CD4-positive, alpha-beta T cell treated with Interleukin-6 for 4 hours (primary cell): Measurements from ENCODE around the gene GNAT1.
"Not testable (repeated sequence)": the region's sequence is repeated elsewhere in the genome, so short reads cannot be mapped to it uniquely, and the experiment has no call there.

Source experiments
- DNase-seq: peaks from one replicate; pipeline ENCODE4 v3.0.0-alpha.2; 2020; ENCODE audit warnings: mixed read lengths

Gene GNAT1

DNA sequence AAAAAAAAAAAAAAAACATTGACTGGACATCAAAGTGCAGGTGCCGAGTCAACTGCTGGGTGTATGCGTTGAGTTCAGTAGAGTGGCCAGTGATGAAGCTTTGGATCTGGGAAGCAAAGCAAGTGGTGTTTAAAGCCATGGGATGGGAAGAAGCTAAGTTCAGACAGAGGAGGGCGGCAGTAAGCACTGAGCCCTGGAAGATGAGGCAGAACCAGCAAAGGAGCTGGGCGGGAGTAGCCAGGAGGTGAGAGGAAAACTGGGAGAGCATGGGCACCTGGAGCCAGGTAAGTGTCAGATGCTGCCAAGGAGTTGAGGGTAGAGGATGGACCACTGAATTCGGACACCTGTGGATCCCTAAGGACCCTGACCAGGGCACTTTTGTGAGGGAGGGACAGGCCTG is 33.2 kb downstream of the GNAT1 start:
- DNase-seq: no peak

- DNase-seq: peak; percentile 46
Observed at GRCh38 chr3:50226888-50227389, 35.5 kb downstream of the GNAT1 start.

DNA sequence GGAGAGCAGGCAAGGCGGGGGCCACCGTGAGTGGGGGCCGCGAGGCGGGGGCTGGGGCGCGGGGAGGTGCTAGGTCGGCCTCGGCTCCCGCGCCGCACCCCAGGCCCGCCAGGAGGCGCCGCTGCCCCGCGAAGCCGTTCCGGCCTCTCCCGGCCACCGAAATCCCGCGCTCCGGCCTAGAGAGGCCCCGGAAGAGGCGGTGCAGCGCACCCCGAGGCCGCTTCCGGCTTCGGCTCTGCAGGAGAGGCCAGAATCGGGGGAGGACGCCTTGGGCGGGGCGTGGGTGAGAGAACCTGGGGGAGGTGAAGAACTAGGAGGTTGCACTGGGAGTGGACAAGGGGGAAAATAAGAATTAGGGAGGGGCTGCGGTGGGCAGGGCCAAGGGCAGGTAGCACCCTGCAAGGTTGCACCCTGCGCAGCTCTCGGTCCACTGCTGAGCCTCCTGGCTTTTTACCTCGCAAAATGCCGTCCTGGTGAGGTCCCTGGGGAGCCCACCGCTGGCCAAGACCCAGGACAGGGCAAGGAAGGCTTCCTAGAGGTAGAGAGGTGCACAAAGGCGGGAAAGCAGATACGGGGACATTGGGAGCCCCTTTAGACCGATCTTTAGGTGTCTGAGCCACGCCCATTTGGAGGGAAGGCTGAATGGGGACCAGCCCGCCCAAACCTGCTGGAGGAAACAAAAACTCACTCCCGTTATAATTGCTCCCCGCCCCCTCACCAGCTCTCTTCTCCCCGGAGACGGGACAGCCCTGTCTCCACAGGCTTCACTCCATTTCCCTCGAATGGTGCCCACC is 36.2 kb downstream of the GNAT1 start:
- peak; percentile 94 for DNase-seq

GRCh38 chr3:50228184-50228763 is 36.9 kb downstream of the GNAT1 start:
- not testable (repeated sequence) for DNase-seq

GRCh38 chr3:50229490-50229889 is 38.1 kb downstream of the GNAT1 start:
- DNase-seq: no peak

- DNase-seq: no peak
Observed at GRCh38 chr3:50230104-50230793, 38.8 kb downstream of the GNAT1 start.

- DNase-seq: no peak
Observed at GRCh38 chr3:50230794-50231125, 39.4 kb downstream of the GNAT1 start.

- DNase-seq: no peak
Observed at GRCh38 chr3:50231581-50231980, 40.2 kb downstream of the GNAT1 start.

DNA sequence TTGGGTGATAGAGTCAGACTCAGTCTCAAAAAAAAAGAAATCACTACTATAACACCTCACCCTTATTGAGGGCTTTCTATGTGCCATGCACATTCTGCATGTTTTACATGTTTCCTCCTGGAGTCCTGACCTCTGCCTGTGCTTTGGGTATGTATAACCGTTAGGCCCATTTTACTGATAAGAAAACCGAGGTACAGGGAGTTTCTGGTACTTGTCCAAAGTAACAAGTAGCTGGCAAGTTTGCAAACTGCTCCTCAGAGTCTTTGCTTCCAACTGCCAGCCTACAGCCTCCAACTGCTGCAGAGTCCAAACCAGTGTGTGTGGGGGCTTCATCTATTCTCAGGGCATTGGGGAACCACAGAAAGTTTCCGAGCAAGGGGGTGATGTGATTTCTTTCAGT is 40.9 kb downstream of the GNAT1 start:
- DNase-seq: no peak

DNA sequence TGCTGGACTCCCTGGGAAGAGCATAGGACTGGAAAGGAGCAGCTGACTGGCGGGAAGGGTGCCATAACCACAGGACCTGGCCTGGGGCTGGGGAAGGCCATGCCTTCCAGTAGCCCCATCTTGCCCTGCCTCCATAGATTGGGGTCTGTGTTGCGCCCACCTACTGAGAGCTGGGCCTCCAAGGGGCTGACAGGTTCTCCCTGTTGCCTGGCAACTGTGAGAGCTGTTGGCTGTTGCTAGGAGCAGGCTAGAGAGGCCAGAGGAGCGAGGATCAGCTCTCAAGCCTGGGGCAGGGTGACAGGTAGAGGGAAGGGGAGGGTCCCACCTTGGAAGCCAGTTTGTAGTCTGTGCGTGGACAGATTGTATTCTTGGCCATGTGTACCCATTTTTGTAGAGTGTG is 41.8 kb downstream of the GNAT1 start:
- DNase-seq: no peak

DNA sequence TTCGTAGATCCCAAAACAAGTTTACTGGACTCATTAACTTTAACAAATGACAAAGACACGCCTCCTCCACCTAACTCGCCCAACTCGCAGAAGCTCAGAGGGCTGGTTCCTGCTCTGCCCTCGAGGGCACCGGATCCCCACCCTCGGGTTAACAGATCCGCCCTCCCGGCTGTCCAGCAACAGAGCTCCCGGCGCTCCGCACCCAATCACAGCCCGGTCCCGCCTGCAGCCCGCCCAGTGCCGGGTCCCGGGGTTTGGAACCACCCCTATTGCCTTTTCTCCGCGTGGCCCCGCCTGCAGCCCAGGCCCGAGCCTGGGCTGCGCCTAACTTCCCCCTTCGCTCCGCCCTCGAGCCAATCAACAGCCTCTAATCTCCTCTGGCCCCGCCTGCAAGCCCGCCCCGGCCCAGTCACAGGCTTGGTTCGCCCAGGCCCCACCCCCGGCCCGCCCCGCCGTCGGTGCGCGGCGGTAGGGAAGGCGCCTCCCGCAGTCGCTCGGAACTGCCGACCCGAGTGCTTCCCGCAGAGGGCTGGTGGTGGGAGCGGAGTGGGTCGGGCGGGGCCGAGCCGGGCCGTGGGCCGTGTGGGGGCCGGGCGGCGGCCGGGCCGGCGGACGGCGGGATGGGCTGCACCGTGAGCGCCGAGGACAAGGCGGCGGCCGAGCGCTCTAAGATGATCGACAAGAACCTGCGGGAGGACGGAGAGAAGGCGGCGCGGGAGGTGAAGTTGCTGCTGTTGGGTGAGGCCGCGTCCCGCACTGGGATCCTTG is 44.5 kb downstream of the GNAT1 start, which contains the start of gene GNAI2:
Gene GNAI2, plus strand, starts transcription at position 489 of the 768 bp plus-strand sequence. Its CDS starts 132 bp downstream, at position 621.
- peak; percentile 99 for DNase-seq

DNA sequence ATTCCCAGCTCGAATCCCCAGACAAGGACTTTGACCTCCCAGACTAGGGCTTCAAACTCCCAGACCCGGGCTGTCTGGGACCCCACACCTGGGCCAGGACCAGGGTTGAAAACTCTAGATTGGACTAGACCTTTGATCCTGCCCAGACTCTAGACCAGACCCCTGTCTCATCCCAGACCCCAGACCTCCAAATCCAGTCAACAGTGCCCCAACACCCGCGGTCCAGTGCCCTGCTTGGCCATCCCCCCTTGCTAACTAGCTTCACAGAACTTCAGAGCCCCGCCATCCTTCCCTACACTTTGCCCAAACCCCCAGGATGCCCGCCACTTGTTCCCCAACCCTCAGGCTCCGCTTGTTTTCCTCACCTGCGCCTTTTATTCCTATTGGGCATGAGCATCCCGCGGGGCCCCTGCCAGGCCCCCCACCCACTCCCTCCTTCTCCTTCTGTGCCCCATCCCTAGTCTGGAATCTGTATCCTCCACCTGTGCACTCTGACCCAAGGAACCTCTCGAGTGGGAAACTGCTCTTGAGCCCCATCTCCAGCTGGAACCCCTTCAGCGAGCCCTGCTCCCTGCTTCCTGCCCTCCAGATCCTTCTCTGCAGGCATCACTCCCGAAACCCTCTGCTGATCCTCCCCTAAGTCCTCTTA is 45.2 kb downstream of the GNAT1 start:
- no peak for DNase-seq

GRCh38 chr3:50237133-50237651 is 45.8 kb downstream of the GNAT1 start:
- peak; percentile 49 for DNase-seq

- peak; percentile 91 for DNase-seq
Observed at GRCh38 chr3:50237754-50238548, 46.5 kb downstream of the GNAT1 start.

DNA sequence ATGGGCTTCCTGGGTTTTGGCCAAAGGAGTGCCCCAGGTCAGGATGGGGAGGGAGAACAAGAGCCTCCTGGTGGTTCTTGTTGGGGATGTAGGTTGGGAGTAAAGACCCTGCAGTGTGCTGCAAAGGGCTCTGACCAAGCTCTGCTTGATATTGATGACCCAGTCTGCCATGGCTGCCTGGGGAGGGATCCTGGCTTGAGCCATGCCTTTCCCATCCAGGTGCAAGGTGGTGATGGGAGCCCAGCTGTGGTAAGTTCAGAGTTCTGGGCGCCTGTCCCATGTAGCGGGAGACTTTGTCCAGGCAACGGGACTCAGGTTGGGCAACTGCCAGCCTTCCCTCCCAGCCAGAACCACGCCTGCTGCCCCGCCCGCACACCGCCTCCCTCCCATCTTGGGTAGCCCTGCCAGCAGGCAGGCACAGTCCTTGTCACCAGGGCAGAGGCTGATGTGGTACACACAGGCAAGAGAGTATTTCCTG is 47.2 kb downstream of the GNAT1 start:
- peak; percentile 31 for DNase-seq

DNA sequence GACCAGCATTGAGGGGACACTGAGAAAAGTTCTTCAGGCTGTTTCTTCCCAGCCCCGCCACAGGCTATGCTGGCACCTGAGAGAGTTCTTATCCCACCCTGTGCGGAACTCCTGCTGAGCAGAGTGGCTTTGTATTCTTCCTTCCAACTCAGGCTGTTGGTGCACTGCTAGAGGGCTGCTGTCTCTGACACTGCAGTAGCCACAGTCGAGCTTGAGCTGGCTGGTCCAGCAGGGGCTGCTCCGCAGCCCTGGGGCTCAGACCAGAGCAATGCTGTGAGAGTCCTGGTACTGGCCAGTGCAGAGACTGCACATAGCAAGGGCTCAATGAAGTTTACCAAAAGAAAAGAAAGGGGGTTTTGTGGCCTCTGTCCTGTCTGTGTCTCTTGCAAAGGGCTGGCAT is 48.2 kb downstream of the GNAT1 start:
- no peak for DNase-seq

- DNase-seq: no peak
Observed at GRCh38 chr3:50241163-50241562, 49.8 kb downstream of the GNAT1 start.

GRCh38 chr3:50241713-50242380 is 50.4 kb downstream of the GNAT1 start:
- DNase-seq: no peak

DNA sequence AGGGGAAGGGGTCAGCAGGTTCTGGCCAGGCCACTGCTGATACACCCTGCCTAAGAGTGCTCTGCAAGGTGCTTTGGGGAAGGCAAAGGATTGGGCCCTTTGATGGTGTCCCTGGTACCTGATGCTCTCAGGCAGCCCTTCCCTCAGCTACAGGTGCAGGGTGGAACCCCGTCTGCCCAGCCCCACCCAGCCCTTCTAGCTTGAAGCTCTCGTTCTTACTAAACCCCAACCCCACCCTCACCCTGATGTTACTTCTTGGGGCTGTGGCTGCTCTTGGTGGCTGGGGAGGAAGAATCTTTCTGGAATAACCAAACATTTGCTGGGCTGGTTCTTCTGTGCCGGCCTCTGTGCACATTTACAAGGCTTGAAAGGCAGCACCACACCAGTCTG is 51.0 kb downstream of the GNAT1 start:
- peak; percentile 24 for DNase-seq

GRCh38 chr3:50242851-50243542 is 51.6 kb downstream of the GNAT1 start:
- DNase-seq: peak; percentile 36
